Fibroblast of upper back skin (primary cell): ENCODE data around the gene CRLF2.
A peak's percentile ranks its signal among the peaks of the same experiment; 100 is the strongest.
"Not testable (repeated sequence)": the region's sequence is repeated elsewhere in the genome, so short reads cannot be mapped to it uniquely, and the experiment has no call there.

Source experiments
- DNase-seq: peaks from one replicate; pipeline ENCODE4 v3.0.0-alpha.2; 2013

Gene CRLF2

GRCh38 chrX:1210844-1211243 lies 1.6 kb downstream of the CRLF2 start:
- no peak for DNase-seq

DNA sequence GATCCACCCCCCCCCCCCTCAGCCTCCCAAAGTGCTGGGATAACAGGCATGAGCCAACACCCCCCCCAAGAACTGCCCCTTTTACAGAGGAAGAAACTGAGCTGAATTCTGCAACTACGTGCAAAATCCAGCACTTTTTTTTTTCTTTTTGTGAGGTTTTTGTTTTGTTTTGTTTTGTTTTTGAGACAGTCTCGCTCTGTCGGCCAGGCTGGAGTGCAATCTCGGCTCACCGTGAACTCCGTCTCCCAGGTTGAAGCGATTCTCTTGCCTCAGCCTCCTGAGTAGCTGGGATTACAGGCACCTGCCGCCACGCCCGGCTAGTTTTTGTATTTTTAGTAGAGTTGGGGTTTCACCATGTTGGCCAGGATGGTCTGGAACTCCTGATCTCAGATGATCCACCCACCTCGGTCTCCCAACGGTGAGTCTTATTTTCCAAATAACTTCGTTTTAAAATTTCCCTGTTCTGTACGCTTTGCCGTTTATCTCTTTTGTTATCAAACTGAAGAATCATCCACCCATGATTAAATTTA lies 4.9 kb downstream of the CRLF2 start:
- no peak for DNase-seq

GRCh38 chrX:1205681-1206611 lies 6.5 kb downstream of the CRLF2 start:
- DNase-seq: peak; percentile 78

- DNase-seq: no peak
These were observed 10.2 kb downstream of the CRLF2 start for GRCh38 chrX:1202251-1202650.

- DNase-seq: no peak
These were observed 16.0 kb downstream of the CRLF2 start for GRCh38 chrX:1196436-1196835.

- not testable (repeated sequence) for DNase-seq
These were observed 20.3 kb downstream of the CRLF2 start for GRCh38 chrX:1192196-1192595.

DNA sequence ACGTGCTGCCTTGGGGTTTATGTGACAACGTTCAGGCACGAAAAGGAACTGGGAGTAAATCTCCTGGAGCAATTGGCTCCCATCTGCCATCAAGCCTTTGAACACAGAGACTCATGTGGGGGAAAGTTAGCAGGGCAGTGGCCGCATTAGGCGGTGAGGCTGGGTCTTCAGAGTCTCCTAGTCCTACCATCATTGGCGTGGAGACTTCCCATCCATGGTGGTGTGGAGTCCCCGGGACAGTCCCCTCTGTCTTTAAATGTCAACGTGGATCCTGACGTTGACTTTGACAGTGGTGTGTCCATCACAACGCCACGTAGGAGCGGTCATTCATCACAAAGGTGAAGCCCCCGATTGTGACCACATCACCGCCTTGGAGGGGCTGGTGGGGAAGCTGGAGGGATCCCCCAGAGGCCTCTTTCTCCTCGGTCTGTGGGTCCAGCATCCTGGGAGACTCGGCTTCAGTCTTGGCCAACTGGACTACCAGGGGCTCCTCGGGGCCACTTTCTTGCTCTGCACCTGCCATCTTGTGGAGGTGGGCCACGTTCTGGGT lies 21.8 kb downstream of the CRLF2 start:
- DNase-seq: no peak

DNA sequence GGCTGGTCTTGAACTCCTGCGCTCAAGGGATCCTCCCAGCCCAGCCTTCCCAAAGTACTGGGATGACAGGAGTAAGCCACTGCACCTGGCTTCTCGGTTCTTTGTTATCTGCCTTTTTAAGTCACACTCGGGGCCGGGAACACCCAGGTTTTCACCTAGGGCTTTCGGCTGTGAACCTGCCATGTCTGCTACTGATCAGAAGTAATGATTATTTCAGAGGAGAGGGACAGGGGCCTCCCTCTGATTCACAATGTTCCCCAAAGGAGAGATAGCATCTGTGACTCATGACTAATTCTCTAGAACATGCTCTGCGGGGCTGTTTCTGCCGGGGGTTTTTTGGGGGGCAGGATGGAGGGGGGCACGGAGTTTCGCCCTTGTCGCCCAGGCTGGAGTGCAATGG lies 26.9 kb downstream of the CRLF2 start:
- no peak for DNase-seq

DNA sequence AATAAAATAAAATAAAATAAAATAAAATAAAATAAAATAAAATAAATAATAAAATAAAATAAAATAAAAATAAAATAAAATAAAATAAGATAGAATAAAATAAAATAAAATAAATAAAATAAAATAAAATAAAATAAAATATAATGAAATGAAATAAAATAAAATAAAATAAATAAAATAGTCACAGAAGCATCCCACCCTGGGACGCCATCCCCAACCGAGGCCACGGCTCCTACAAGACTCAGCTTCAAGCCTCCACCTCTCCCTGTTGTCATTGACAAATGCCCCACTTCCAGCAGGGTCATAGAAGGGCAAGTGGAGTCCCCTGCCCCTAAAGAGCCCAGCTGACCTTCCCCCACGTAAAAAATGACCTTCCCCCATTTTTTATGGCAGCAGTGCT lies 30.2 kb downstream of the CRLF2 start:
- no peak for DNase-seq

DNA sequence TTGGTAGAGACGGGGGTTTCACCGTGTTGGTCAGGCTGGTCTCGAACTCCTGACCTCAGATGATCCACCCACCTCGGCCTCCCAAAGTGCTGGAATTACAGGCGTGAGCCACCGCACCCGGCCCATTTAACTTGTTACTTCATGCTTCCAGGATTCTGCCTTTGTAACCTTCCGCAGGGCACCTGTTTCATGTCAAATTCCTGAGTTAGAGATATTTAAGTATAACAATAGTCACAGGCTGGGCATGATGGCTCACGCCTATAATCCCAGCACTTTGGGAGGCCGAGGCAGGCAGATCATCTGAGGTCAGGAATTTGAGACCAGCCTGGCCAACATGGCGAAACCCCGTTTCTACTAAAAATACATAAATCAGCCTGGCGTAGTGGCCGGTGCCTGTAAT lies 30.8 kb downstream of the CRLF2 start:
- not testable (repeated sequence) for DNase-seq

DNA sequence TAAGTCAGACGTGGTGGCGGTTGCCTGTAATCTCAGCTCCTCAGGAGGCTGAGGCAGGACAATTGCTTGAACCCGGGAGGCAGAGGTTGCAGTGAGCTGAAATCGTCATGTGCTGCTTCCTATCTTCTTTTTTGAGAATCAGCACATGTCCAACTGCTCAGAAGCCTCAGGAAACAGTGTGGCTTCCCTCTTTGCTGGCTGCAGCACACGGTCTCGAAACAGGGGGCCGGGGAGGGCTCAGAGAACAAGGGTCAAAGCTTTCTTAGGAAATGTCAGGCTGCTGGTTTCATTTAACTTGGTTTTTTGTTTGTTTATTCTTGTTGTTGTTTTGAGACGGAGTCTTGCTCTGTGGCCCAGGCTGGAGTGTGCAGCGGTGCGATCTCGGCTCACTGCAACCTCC lies 31.3 kb downstream of the CRLF2 start:
- DNase-seq: no peak

- peak; percentile 58 for DNase-seq
These were observed 33.8 kb downstream of the CRLF2 start for GRCh38 chrX:1178580-1179057.

DNA sequence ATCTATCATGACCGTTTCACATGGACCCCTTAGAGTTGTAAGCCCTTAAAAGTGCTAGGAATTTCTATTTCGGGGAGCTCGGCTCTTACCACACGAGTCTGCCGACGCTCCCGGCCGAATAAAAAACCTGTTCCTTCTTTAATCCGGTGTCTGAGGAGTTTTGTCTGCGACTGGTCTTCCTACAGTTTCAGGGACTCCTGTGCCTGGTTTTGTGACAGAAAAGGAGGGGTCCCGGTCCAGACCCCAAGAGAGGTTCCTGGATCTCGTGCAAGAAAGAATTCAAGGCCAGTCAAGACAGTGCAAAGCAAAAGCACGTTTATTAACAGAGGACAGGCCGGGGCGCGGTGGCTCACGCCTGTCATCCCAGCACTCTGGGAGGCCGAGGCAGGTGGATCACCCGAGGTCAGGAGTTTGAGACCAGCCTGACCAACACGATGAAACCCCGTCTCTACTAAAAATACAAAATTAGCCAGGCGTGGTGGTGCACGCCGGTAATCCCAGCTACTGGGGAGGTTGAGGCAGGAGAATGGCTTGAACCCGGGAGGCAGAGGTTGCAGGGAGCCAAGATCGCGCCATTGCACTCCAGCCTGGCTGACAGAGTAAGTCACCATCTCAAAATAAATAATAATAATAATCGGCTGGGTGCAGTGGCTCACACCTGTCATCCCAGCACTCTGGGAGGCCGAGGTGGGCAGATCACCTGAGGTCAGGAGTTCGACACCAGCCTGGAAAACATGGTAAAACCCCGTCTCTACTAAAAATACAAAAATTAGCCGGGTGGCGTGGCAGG lies 35.7 kb downstream of the CRLF2 start:
- DNase-seq: not testable (repeated sequence)

GRCh38 chrX:1174609-1175545 lies 37.6 kb downstream of the CRLF2 start:
- DNase-seq: not testable (repeated sequence)

DNA sequence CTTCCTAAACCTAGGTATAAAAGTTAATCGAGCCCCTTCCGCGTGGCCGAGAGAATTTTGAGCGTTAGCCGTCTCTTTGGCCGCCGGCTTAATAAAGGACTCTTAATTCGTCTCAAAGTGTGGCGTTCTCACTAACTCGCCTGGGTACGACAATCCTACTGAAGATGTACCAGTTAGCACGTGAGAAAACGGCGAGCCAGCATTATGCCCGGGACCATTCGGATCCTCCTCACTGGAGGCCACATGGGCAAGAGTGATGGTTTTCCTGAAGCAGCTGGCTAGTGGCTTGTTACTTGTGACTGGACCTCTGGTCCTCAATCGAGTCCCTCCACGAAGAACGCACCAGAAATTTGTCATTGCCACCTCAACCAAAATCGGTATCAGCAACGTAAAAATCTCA lies 39.0 kb downstream of the CRLF2 start:
- not testable (repeated sequence) for DNase-seq

DNA sequence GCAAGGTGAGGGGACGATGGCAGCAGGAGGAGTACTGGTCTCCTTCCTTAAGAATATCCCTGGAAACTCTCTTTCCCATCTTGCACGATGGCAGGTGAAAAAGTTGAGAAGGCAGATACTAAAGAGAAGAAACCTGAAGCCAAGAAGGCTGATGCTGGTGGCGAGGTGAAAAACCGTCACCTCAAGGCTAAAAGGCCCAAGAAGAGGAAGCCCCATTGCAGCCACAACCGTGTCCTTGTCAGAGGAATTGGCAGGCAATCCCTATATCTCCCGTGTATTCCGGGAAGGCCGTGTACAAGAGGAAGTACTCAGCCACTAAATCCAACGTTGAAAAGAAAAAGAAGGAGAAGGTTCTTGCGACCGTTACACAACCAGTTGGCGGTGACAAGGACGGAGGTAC lies 40.0 kb downstream of the CRLF2 start:
- DNase-seq: no peak

GRCh38 chrX:1171915-1172314 lies 40.5 kb downstream of the CRLF2 start:
- DNase-seq: not testable (repeated sequence)

DNA sequence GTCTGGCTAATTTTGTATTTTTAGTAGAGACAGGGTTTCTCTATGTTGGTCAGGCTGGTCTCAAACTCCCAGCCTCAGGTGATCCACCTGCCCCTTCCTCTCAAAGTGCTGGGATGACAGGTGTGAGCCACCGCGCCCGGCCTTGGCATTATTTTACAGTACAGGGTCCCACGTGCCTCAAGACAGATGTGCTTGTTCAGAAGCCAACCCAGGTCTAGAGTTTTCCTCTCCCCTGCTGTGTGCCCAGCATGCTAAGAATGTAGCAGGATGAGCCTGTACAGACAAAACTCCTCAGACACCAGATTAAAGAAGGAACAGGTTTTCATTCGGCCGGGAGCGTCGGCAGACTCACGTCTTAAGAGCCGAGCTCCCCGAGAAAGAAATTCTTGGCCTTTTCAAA lies 42.2 kb downstream of the CRLF2 start:
- DNase-seq: no peak

DNA sequence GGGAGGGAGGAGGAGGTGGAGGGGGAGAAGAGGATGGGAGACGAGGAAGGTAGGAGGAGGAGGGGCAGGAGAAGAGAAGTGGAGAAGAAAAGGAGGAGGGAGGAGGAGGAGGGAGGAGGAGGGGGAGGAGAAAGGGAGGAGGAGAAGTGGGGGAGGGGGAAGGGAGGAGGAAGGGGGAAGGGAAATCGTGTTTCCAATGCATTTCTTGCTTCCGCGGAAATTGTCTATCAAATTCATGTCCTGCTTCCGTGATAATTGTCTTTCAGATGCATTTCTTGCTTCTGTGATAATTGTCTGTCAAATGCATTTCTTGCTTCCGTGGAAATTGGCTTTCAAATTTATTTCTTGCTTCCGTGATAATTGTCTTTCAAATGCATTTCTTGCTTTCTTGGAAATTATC lies 43.3 kb downstream of the CRLF2 start:
- DNase-seq: no peak

GRCh38 chrX:1167918-1168481 lies 44.4 kb downstream of the CRLF2 start:
- DNase-seq: no peak

- DNase-seq: no peak
These were observed 45.0 kb downstream of the CRLF2 start for GRCh38 chrX:1167466-1167865.
